GM18526 (cell line): ENCODE measurements around the gene DLX4.

Experiments used
- POLR2A ChIP-seq: IDR thresholded peaks from 3 replicates; pipeline ENCODE4 v1.6.1; 2011; ENCODE audit not compliant: insufficient read length; ENCODE audit errors: extremely low read depth

DLX4 gene

GRCh38 chr17:49962599-49963308 is 6.2 kb upstream of the DLX4 start:
- no peak for TF ChIP-seq POLR2A

GRCh38 chr17:49963309-49963625 is 5.7 kb upstream of the DLX4 start:
- TF ChIP-seq POLR2A = no peak

- TF ChIP-seq POLR2A = no peak
Measured at GRCh38 chr17:49963626-49964302, 5.2 kb upstream of the DLX4 start.

- no peak for TF ChIP-seq POLR2A
Measured at GRCh38 chr17:49964303-49964768, 4.7 kb upstream of the DLX4 start.

- TF ChIP-seq POLR2A = no peak
Measured at GRCh38 chr17:49964769-49965523, 4.0 kb upstream of the DLX4 start.

- no peak for TF ChIP-seq POLR2A
Measured at GRCh38 chr17:49965524-49965909, 3.5 kb upstream of the DLX4 start.

GRCh38 chr17:49966767-49967166 is 2.2 kb upstream of the DLX4 start:
- TF ChIP-seq POLR2A = no peak

GRCh38 chr17:49967205-49967604 is 1.8 kb upstream of the DLX4 start:
- TF ChIP-seq POLR2A = no peak

- TF ChIP-seq POLR2A = no peak
Measured at GRCh38 chr17:49967621-49968404, 1.2 kb upstream of the DLX4 start.

GRCh38 chr17:49968405-49969133 is 421 bp upstream of the DLX4 start:
- no peak for TF ChIP-seq POLR2A

GRCh38 chr17:49969795-49970389 is 902 bp downstream of the DLX4 start:
- TF ChIP-seq POLR2A = no peak

- no peak for TF ChIP-seq POLR2A
Measured at GRCh38 chr17:49970498-49970897, 1.5 kb downstream of the DLX4 start.

- TF ChIP-seq POLR2A = no peak
Measured at GRCh38 chr17:49971199-49971847, 2.3 kb downstream of the DLX4 start.

GRCh38 chr17:49971848-49972485 is 3.0 kb downstream of the DLX4 start:
- TF ChIP-seq POLR2A = no peak
